ENCODE results near the gene UBE3A. TPM values are rescaled to one million over a fixed set of nuclear protein-coding genes. Genes with fewer than 3 reads are reported as not detected.

UBE3A gene
- total RNA-seq, 1 donor from 2014 or later, result 152 TPM

DNA sequence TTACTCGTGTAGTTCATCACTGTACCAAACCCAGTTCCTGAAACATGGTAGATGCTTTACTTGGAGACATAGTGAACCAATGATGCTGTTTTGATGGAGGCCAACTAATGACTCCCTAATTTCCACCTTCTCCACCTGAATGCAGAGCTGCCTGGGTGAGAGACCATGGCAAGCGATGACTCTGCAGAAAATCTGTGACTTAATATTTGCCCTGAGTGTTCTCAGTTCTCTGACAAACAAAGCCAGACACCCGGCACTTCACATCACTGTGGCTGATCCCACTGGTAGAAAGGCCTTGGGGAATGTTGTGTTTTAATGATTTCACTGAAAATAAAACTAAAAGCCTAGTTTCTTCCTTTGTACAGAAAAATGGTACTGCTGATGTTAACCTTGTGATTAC is 39.5 kb upstream of the UBE3A start:
- H3K27ac Mint-ChIP-seq (ENCODE audit: unreplicated experiment), result no peak overlapping the region
- no peak overlapping the region for H3K4me3 Mint-ChIP-seq (ENCODE audit: unreplicated experiment)
- TF ChIP-seq CTCF (IDR thresholded peaks at IDR 0.05; ENCODE audit: partially characterized antibody, unreplicated experiment), result no peak
- H3K36me3 Mint-ChIP-seq (ENCODE audit: unreplicated experiment), result no peaks in the 10 kb centered on the region
- H3K9me3 Mint-ChIP-seq (ENCODE audit: unreplicated experiment), result peaks cover 1% of the 10 kb centered on the region
- no peaks in the 10 kb centered on the region for H3K27me3 Mint-ChIP-seq (ENCODE audit: unreplicated experiment)
- no peak for DNase-seq
- peaks cover 7% of the 10 kb centered on the region for H3K4me1 Mint-ChIP-seq (ENCODE audit: low read depth, unreplicated experiment)

DNA sequence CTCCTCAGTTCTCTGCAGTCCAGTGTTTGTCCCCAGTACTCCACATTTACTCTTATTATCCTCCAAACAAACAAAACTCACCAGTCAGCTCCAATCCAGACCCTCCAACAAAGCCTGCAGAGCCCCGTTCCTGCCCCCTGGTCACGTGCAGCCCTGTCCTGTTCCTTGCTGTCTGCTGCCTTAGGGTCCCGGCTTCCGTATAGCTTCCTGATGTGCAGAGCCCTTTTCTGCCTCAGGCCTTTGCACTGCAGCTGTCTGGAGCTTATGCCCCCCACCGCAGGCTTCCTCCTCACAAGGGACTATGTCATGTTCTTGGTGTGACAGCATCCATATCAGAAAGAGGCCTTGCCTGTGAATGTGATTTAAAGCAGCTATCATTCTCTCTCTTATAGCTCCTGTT is 39.0 kb upstream of the UBE3A start:
- DNase-seq, result no peak
- H3K36me3 Mint-ChIP-seq (ENCODE audit: unreplicated experiment), result peaks cover 4% of the 10 kb centered on the region
- H3K9me3 Mint-ChIP-seq (ENCODE audit: unreplicated experiment), result peaks cover 1% of the 10 kb centered on the region
- H3K27ac Mint-ChIP-seq (ENCODE audit: unreplicated experiment), result no peak overlapping the region
- no peak overlapping the region for H3K4me3 Mint-ChIP-seq (ENCODE audit: unreplicated experiment)
- H3K27me3 Mint-ChIP-seq (ENCODE audit: unreplicated experiment), result no peaks in the 10 kb centered on the region
- no peak for TF ChIP-seq CTCF (IDR thresholded peaks at IDR 0.05; ENCODE audit: partially characterized antibody, unreplicated experiment)
- peaks cover 7% of the 10 kb centered on the region for H3K4me1 Mint-ChIP-seq (ENCODE audit: low read depth, unreplicated experiment)

GRCh38 chr15:25474251-25474650 is 35.4 kb upstream of the UBE3A start:
- DNase-seq, result no peak
- Mint-ChIP-seq H3K4me1 (ENCODE audit: low read depth, unreplicated experiment) (peaks cover 1% of the 10 kb centered on the region), H3K4me3 (ENCODE audit: unreplicated experiment) (no peak overlapping the region), H3K27ac (ENCODE audit: unreplicated experiment) (no peak overlapping the region), H3K9me3 (ENCODE audit: unreplicated experiment) (no peaks in the 10 kb centered on the region), H3K27me3 (ENCODE audit: unreplicated experiment) (no peaks in the 10 kb centered on the region), H3K36me3 (ENCODE audit: unreplicated experiment) (peaks cover 5% of the 10 kb centered on the region)
- TF ChIP-seq CTCF (IDR thresholded peaks at IDR 0.05; ENCODE audit: partially characterized antibody, unreplicated experiment), result no peak

GRCh38 chr15:25470230-25470629 is 31.4 kb upstream of the UBE3A start:
- H3K27me3 Mint-ChIP-seq (ENCODE audit: unreplicated experiment), result no peaks in the 10 kb centered on the region
- H3K36me3 Mint-ChIP-seq (ENCODE audit: unreplicated experiment), result peaks cover 8% of the 10 kb centered on the region
- TF ChIP-seq CTCF (IDR thresholded peaks at IDR 0.05; ENCODE audit: partially characterized antibody, unreplicated experiment), result no peak
- no peak overlapping the region for H3K27ac Mint-ChIP-seq (ENCODE audit: unreplicated experiment)
- H3K4me3 Mint-ChIP-seq (ENCODE audit: unreplicated experiment), result no peak overlapping the region
- H3K9me3 Mint-ChIP-seq (ENCODE audit: unreplicated experiment), result no peaks in the 10 kb centered on the region
- no peak for DNase-seq
- H3K4me1 Mint-ChIP-seq (ENCODE audit: low read depth, unreplicated experiment), result peaks cover 1% of the 10 kb centered on the region

DNA sequence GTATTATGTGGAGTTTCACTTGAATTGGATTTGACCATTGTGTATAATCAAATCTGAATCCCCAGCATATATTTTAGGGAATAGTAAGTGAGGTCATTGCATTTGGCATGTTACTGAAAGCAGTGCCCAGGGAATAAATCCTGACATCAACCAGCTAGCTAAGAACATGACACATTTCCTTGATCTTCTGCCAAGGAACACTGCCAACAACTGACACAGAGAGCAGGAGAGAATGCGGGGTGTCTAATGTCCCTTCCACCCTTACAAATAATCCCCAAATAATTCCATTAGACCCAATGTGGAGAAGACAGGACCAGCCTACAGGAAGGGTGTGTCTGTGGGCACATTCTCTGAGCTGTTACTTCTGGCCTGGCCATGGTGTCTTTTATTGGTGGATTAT is 30.6 kb upstream of the UBE3A start:
- Mint-ChIP-seq H3K27me3 (ENCODE audit: unreplicated experiment) (no peaks in the 10 kb centered on the region), H3K27ac (ENCODE audit: unreplicated experiment) (no peak overlapping the region), H3K4me3 (ENCODE audit: unreplicated experiment) (no peak overlapping the region), H3K4me1 (ENCODE audit: low read depth, unreplicated experiment) (peaks cover 1% of the 10 kb centered on the region), H3K9me3 (ENCODE audit: unreplicated experiment) (no peaks in the 10 kb centered on the region), H3K36me3 (ENCODE audit: unreplicated experiment) (peaks cover 8% of the 10 kb centered on the region)
- no peak for TF ChIP-seq CTCF (IDR thresholded peaks at IDR 0.05; ENCODE audit: partially characterized antibody, unreplicated experiment)
- no peak for DNase-seq

Data from glutamatergic neuron (in vitro differentiated cells).